GM12892 (cell line): Measurements from ENCODE around the gene SLBP.

Experiments used
- POLR2A ChIP-seq: IDR thresholded peaks from 2 replicates; pipeline ENCODE4 v1.6.1; 2011; ENCODE audit warnings: low read depth, low read length, control low read depth
- POLR2AphosphoS5 ChIP-seq: IDR thresholded peaks from 2 replicates; pipeline ENCODE4 v1.6.1; 2011; ENCODE audit warnings: low read depth, low read length, control low read depth

DNA sequence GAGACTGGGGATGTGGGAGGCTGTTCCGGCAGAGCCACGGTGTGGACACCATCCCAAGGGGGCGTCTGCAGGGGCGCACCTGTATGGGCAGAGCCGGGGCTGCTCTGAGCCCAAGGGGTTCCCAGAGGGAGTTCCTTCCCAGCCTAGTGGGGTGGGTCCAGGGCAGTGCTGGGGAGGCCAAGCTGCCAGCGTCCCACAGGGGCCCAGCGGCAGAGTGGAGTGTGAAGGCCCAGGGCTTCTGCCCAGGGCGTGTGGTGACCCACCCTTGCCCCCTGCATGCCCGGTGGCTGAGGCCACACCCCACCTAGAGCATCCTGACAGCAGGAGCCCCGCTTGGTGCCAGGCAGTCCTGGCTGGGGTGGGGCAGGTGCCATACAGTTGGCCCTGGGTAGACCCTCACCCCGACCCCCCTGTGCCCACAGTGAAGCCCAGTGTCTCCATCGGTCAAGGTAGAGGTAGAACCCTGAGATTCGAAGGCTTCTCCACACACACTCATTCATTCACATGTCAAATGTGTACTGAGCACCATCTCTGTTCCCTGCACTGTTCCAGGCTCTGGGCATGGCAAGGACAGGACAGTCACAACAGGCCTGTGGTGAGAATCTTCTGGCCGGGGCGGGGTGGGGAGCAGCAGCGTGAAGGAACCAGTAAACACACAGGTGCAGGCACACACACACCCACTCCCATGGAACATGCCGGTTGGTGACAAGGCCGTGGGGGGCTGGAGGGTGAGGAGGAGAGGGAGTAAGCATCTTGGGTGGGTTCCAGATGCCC is 38.4 kb upstream of the SLBP start:
- no peak for TF ChIP-seq POLR2A
- no peak for TF ChIP-seq POLR2AphosphoS5
